ENCODE results near the gene NLGN2. TPM values are rescaled to one million over a fixed set of nuclear protein-coding genes. Genes with fewer than 3 reads are reported as not detected.
"Not testable (repeated sequence)": the region's sequence is repeated elsewhere in the genome, so short reads cannot be mapped to it uniquely, and the experiment has no call there.

Gene NLGN2
- 10 to 100 TPM; 21.5 to 25.3 TPM for total RNA-seq
- polyA plus RNA-seq (ENCODE audit: insufficient read length in 2 of 2) = 100 to 1,000 TPM; 196 to 210 TPM
- long read RNA-seq, donor 1, full-length matches to known transcripts = 10 of 10 reads
- long read RNA-seq, donor 1, partial matches to known transcripts = 0 of 10 reads
- long read RNA-seq, donor 1, other reads (novel, unspliced or antisense) = 0 of 10 reads
- long read RNA-seq, donor 2, full-length matches to known transcripts = 6 of 6 reads
- long read RNA-seq, donor 2, partial matches to known transcripts = 0 of 6 reads
- long read RNA-seq, donor 2, other reads (novel, unspliced or antisense) = 0 of 6 reads
- long read RNA-seq, donor 3, full-length matches to known transcripts = 5 of 23 reads
- long read RNA-seq, donor 3, partial matches to known transcripts = 18 of 23 reads
- long read RNA-seq, donor 3, other reads (novel, unspliced or antisense) = 0 of 23 reads
- long read RNA-seq, donor 4, full-length matches to known transcripts = 2 of 2 reads
- long read RNA-seq, donor 4, partial matches to known transcripts = 0 of 2 reads
- long read RNA-seq, donor 4, other reads (novel, unspliced or antisense) = 0 of 2 reads

- Histone ChIP-seq H3K27me3 (ENCODE audit: control insufficient read depth, insufficient read depth, low read length) (no peaks in the 10 kb centered on the region), H3K4me3 (ENCODE audit: low read depth, low read length) (peak within 1 kb of the TSS; percentile 18), H3K36me3 (ENCODE audit: control insufficient read depth, insufficient read depth, low read length) (peaks cover 41% of the 10 kb centered on the region), H3K9me3 (ENCODE audit: control insufficient read depth, insufficient read depth, low read length) (no peaks in the 10 kb centered on the region), H3K27ac (ENCODE audit: low read depth, low read length) (no peak within 1 kb of the TSS), H3K4me1 (ENCODE audit: control insufficient read depth, insufficient read depth, low read length) (peaks cover 38% of the 10 kb centered on the region)
- 44% methylated on average over 4 of the region's 12 CpGs for WGBS (ENCODE audit: insufficient coverage)
- no peak for DNase-seq (ENCODE audit: low read depth in 4 of 6, low spot score in 6 of 6)
Observed at GRCh38 chr17:7407485-7408251, at the start of gene NLGN2. TSS of gene NLGN2 (plus strand) at chr17:7407845. CDS start at chr17:7408256, 411 bp downstream.

GRCh38 chr17:7361906-7362305, 45.7 kb upstream of the NLGN2 start:
- WGBS (ENCODE audit: insufficient coverage) = 50% methylated on average over 3 of the region's 3 CpGs

GRCh38 chr17:7363311-7363710, 44.3 kb upstream of the NLGN2 start:
- WGBS (ENCODE audit: insufficient coverage) = 95% methylated on average over 4 of the region's 6 CpGs
- no peaks in the 10 kb centered on the region for H3K36me3 ChIP-seq (ENCODE audit: control insufficient read depth, insufficient read depth, low read length)
- no peaks in the 10 kb centered on the region for H3K9me3 ChIP-seq (ENCODE audit: control insufficient read depth, insufficient read depth, low read length)
- H3K27ac ChIP-seq (ENCODE audit: low read depth, low read length) = no peak overlapping the region
- H3K4me1 ChIP-seq (ENCODE audit: control insufficient read depth, insufficient read depth, low read length) = no peaks in the 10 kb centered on the region
- no peaks in the 10 kb centered on the region for H3K27me3 ChIP-seq (ENCODE audit: control insufficient read depth, insufficient read depth, low read length)
- no peak overlapping the region for H3K4me3 ChIP-seq (ENCODE audit: low read depth, low read length)
- no peak for DNase-seq (ENCODE audit: low read depth in 4 of 6, low spot score in 6 of 6)

More at GRCh38 chr17:7361906-7362305, 45.7 kb upstream of the NLGN2 start:
- H3K36me3 ChIP-seq (ENCODE audit: control insufficient read depth, insufficient read depth, low read length) = no peaks in the 10 kb centered on the region
- no peak overlapping the region for H3K4me3 ChIP-seq (ENCODE audit: low read depth, low read length)
- H3K9me3 ChIP-seq (ENCODE audit: control insufficient read depth, insufficient read depth, low read length) = no peaks in the 10 kb centered on the region
- no peaks in the 10 kb centered on the region for H3K4me1 ChIP-seq (ENCODE audit: control insufficient read depth, insufficient read depth, low read length)
- no peak for DNase-seq (ENCODE audit: low read depth in 4 of 6, low spot score in 6 of 6)
- H3K27me3 ChIP-seq (ENCODE audit: control insufficient read depth, insufficient read depth, low read length) = no peaks in the 10 kb centered on the region
- H3K27ac ChIP-seq (ENCODE audit: low read depth, low read length) = no peak overlapping the region

- not testable (repeated sequence) for H3K36me3 ChIP-seq (ENCODE audit: control insufficient read depth, insufficient read depth, low read length); DNase-seq (ENCODE audit: low read depth in 4 of 6, low spot score in 6 of 6); H3K4me3 ChIP-seq (ENCODE audit: low read depth, low read length); H3K27ac ChIP-seq (ENCODE audit: low read depth, low read length); H3K9me3 ChIP-seq (ENCODE audit: control insufficient read depth, insufficient read depth, low read length); H3K4me1 ChIP-seq (ENCODE audit: control insufficient read depth, insufficient read depth, low read length); H3K27me3 ChIP-seq (ENCODE audit: control insufficient read depth, insufficient read depth, low read length)
- WGBS (ENCODE audit: insufficient coverage) = no CpG with 5 or more reads among the region's 7 CpGs
Observed at GRCh38 chr17:7365963-7366362, 41.7 kb upstream of the NLGN2 start.

- WGBS (ENCODE audit: insufficient coverage) = 73% methylated on average over 2 of the region's 8 CpGs
- H3K27me3 ChIP-seq (ENCODE audit: control insufficient read depth, insufficient read depth, low read length) = peaks cover 3% of the 10 kb centered on the region
- H3K4me1 ChIP-seq (ENCODE audit: control insufficient read depth, insufficient read depth, low read length) = no peaks in the 10 kb centered on the region
- no peaks in the 10 kb centered on the region for H3K9me3 ChIP-seq (ENCODE audit: control insufficient read depth, insufficient read depth, low read length)
- no peak for DNase-seq (ENCODE audit: low read depth in 4 of 6, low spot score in 6 of 6)
- no peaks in the 10 kb centered on the region for H3K36me3 ChIP-seq (ENCODE audit: control insufficient read depth, insufficient read depth, low read length)
- H3K27ac ChIP-seq (ENCODE audit: low read depth, low read length) = no peak overlapping the region
- no peak overlapping the region for H3K4me3 ChIP-seq (ENCODE audit: low read depth, low read length)
Observed at GRCh38 chr17:7367083-7367482, 40.6 kb upstream of the NLGN2 start.

GRCh38 chr17:7367918-7368598, 39.6 kb upstream of the NLGN2 start:
- no peaks in the 10 kb centered on the region for H3K4me1 ChIP-seq (ENCODE audit: control insufficient read depth, insufficient read depth, low read length)
- no peak overlapping the region for H3K4me3 ChIP-seq (ENCODE audit: low read depth, low read length)
- no peak for DNase-seq (ENCODE audit: low read depth in 4 of 6, low spot score in 6 of 6)
- no peaks in the 10 kb centered on the region for H3K36me3 ChIP-seq (ENCODE audit: control insufficient read depth, insufficient read depth, low read length)
- WGBS (ENCODE audit: insufficient coverage) = no CpG with 5 or more reads among the region's 13 CpGs
- no peaks in the 10 kb centered on the region for H3K9me3 ChIP-seq (ENCODE audit: control insufficient read depth, insufficient read depth, low read length)
- H3K27me3 ChIP-seq (ENCODE audit: control insufficient read depth, insufficient read depth, low read length) = peaks cover 3% of the 10 kb centered on the region
- no peak overlapping the region for H3K27ac ChIP-seq (ENCODE audit: low read depth, low read length)

- H3K27me3 ChIP-seq (ENCODE audit: control insufficient read depth, insufficient read depth, low read length); H3K9me3 ChIP-seq (ENCODE audit: control insufficient read depth, insufficient read depth, low read length); H3K4me1 ChIP-seq (ENCODE audit: control insufficient read depth, insufficient read depth, low read length); H3K4me3 ChIP-seq (ENCODE audit: low read depth, low read length); H3K27ac ChIP-seq (ENCODE audit: low read depth, low read length); H3K36me3 ChIP-seq (ENCODE audit: control insufficient read depth, insufficient read depth, low read length); DNase-seq (ENCODE audit: low read depth in 4 of 6, low spot score in 6 of 6): not testable (repeated sequence)
- WGBS (ENCODE audit: insufficient coverage) = 77% methylated on average over 5 of the region's 5 CpGs
Observed at GRCh38 chr17:7368599-7368994, 39.0 kb upstream of the NLGN2 start.

GRCh38 chr17:7369825-7370224, 37.8 kb upstream of the NLGN2 start:
- WGBS (ENCODE audit: insufficient coverage) = 82% methylated on average over 5 of the region's 5 CpGs
- no peaks in the 10 kb centered on the region for H3K4me1 ChIP-seq (ENCODE audit: control insufficient read depth, insufficient read depth, low read length)

GRCh38 chr17:7370853-7371252, 36.8 kb upstream of the NLGN2 start:
- Histone ChIP-seq H3K4me3 (ENCODE audit: low read depth, low read length) (no peak overlapping the region), H3K4me1 (ENCODE audit: control insufficient read depth, insufficient read depth, low read length) (no peaks in the 10 kb centered on the region), H3K9me3 (ENCODE audit: control insufficient read depth, insufficient read depth, low read length) (no peaks in the 10 kb centered on the region), H3K36me3 (ENCODE audit: control insufficient read depth, insufficient read depth, low read length) (no peaks in the 10 kb centered on the region), H3K27me3 (ENCODE audit: control insufficient read depth, insufficient read depth, low read length) (peaks cover 3% of the 10 kb centered on the region), H3K27ac (ENCODE audit: low read depth, low read length) (no peak overlapping the region)
- DNase-seq (ENCODE audit: low read depth in 4 of 6, low spot score in 6 of 6) = no peak
- WGBS (ENCODE audit: insufficient coverage) = no CpG with 5 or more reads among the region's 4 CpGs

More at GRCh38 chr17:7369825-7370224, 37.8 kb upstream of the NLGN2 start:
- no peak overlapping the region for H3K27ac ChIP-seq (ENCODE audit: low read depth, low read length)
- H3K36me3 ChIP-seq (ENCODE audit: control insufficient read depth, insufficient read depth, low read length) = no peaks in the 10 kb centered on the region
- no peak for DNase-seq (ENCODE audit: low read depth in 4 of 6, low spot score in 6 of 6)
- peaks cover 3% of the 10 kb centered on the region for H3K27me3 ChIP-seq (ENCODE audit: control insufficient read depth, insufficient read depth, low read length)
- H3K4me3 ChIP-seq (ENCODE audit: low read depth, low read length) = no peak overlapping the region
- no peaks in the 10 kb centered on the region for H3K9me3 ChIP-seq (ENCODE audit: control insufficient read depth, insufficient read depth, low read length)

Data from spinal cord (tissue), 10 donors.